Muscle of leg (tissue), 16 donors: Measurements from ENCODE around the gene BGLAP. TPM values are rescaled to one million over a fixed set of nuclear protein-coding genes. Genes with fewer than 3 reads are reported as not detected.

Experiments
- DNase-seq: peaks from one replicate; pipeline ENCODE4 v3.0.0; 2013
- H3K27ac ChIP-seq: one replicate; pipeline ENCODE4 v1.5.1; 2013; ENCODE audit warnings: mild to moderate bottlenecking, low read length, control low read depth
- H3K27me3 ChIP-seq: one replicate; pipeline ENCODE4 v1.6.1; 2013; ENCODE audit warnings: low read length; ENCODE audit not compliant: control insufficient read depth, insufficient read depth
- H3K36me3 ChIP-seq: one replicate; pipeline ENCODE4 v1.6.1; 2013; ENCODE audit warnings: low read length; ENCODE audit not compliant: control insufficient read depth, insufficient read depth
- H3K4me1 ChIP-seq: one replicate; pipeline ENCODE4 v1.6.1; 2013; ENCODE audit warnings: low read length; ENCODE audit not compliant: control insufficient read depth, insufficient read depth
- H3K4me3 ChIP-seq: one replicate; pipeline ENCODE4 v1.5.1; 2013; ENCODE audit warnings: low read length, control low read depth
- H3K9me3 ChIP-seq: replicated peaks from 2 replicates; pipeline ENCODE4 v1.6.1; 2013; ENCODE audit warnings: low read depth, low read length; ENCODE audit not compliant: control insufficient read depth
- WGBS: methylation state at CpG from one replicate; pipeline ENCODE4 v1.1.5; 2013; ENCODE audit warnings: missing lambda C conversion rate; ENCODE audit not compliant: insufficient coverage; 5-methylcytosine and 5-hydroxymethylcytosine counted together
- long read RNA-seq, 11 donors: transcript quantifications; one replicate each; lab custom pipeline, GENCODE V29; 2026
- polyA plus RNA-seq, 8 donors: library from polyadenylated mRNA; unstranded; fragments of 120-200 nt; gene quantifications; one replicate each; pipeline versions ENCODE4 v1.2.1 to v1.2.3, GENCODE V29; 2013; ENCODE audit warnings: inconsistent platforms in 1 of 8, low replicate concordance in 1 of 8; ENCODE audit not compliant: insufficient read length in 8 of 8, insufficient read depth in 1 of 8
- total RNA-seq: library from RNA; stranded (reverse); fragments of 120-200 nt; gene quantifications from one replicate; pipeline ENCODE4 v1.2.4, GENCODE V29; 2013

BGLAP gene
- total RNA-seq (1.2 TPM), polyA plus RNA-seq (1 to 10 TPM in 6 of 8 donors, under 1 TPM in 2; 0.55 to 3.5 (median 1.5) TPM)
- long read RNA-seq, donor 1, result 0 reads
- long read RNA-seq, donor 2, result 0 reads
- long read RNA-seq, donor 3, partial matches to known transcripts, result 0 of 1 reads
- long read RNA-seq, donor 3, other reads (novel, unspliced or antisense), result 0 of 1 reads
- long read RNA-seq, donor 4, result 0 reads
- long read RNA-seq, donor 5, result 0 reads
- long read RNA-seq, donor 6, result 0 reads
- long read RNA-seq, donor 7, result 0 reads
- long read RNA-seq, donor 8, result 0 reads
- long read RNA-seq, donor 9, result 0 reads
- long read RNA-seq, donor 10, partial matches to known transcripts, result 0 of 1 reads
- long read RNA-seq, donor 10, other reads (novel, unspliced or antisense), result 0 of 1 reads
- long read RNA-seq, donor 11, result 0 reads

GRCh38 chr1:156241926-156242325 lies at the start of gene BGLAP:
TSS of gene BGLAP (plus strand) at chr1:156242184. CDS start at chr1:156242232, 48 bp downstream.
- Histone ChIP-seq H3K36me3 (peaks cover 45% of the 10 kb centered on the region), H3K4me3 (no peak within 1 kb of the TSS), H3K27ac (no peak within 1 kb of the TSS), H3K4me1 (peaks cover 18% of the 10 kb centered on the region), H3K27me3 (peaks cover 29% of the 10 kb centered on the region), H3K9me3 (no peaks in the 10 kb centered on the region)
- no peak for DNase-seq
- 77% methylated on average over 9 of the region's 14 CpGs for WGBS

- no CpG with 5 or more reads among the region's 7 CpGs for WGBS
- Histone ChIP-seq H3K36me3 (peaks cover 15% of the 10 kb centered on the region), H3K4me1 (peaks cover 12% of the 10 kb centered on the region), H3K27ac (peak overlapping the region; percentile 93), H3K4me3 (peak overlapping the region; percentile 74), H3K9me3 (no peaks in the 10 kb centered on the region), H3K27me3 (no peaks in the 10 kb centered on the region)
- DNase-seq, result no peak
Measured at GRCh38 chr1:156193208-156193487, 48.8 kb upstream of the BGLAP start.

DNA sequence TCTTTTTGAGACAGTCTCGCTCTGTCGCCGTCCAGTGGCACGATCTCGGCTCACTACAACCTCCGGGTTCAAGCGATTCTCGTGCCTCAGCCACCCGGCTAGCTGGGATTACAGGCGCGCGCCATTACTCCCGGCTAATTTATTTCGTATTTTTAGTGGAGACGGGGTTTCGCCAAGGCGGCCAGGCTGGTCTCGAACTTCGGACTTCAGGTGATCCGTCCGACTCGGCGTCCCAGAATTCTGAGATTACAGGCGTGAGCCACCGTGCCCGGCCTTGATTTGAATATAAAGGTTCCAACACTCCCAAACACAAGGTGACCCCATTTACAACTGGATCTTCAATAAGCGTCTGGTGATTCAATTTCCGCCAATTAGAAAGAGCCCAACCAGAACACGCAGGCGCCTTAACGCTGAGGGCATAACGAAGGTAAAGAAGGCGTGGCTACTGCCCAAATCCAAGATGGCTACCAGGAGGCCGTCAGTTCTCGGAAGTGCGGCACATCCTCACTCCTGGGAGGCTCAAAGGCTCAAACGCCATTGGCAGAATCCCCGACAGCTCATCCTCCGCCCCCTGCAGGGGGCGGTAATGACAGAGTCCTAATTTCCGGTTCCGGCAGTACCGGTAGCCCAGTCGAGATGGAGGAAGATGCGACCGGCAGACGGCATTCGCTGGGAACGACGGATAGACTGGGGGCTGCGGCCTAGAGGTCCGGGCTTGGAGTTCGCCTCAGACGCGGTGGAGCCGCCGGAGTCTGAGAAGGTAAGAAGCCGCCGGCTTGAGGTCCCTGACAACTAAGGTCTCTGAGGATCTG lies 48.3 kb upstream of the BGLAP start, which contains the start of gene SLC25A44:
Gene SLC25A44, plus strand, starts transcription at position 617 of the 812 bp plus-strand sequence. CDS start 5,744 bp downstream, outside the sequence.
- H3K36me3 ChIP-seq, result peaks cover 15% of the 10 kb centered on the region
- under 1% methylated on average over 44 of the region's 59 CpGs for WGBS
- H3K27me3 ChIP-seq, result no peaks in the 10 kb centered on the region
- peak within 1 kb of the TSS; percentile 93 for H3K27ac ChIP-seq
- DNase-seq, result peak; percentile 100
- H3K4me3 ChIP-seq, result peak within 1 kb of the TSS; percentile 74
- peaks cover 12% of the 10 kb centered on the region for H3K4me1 ChIP-seq
- no peaks in the 10 kb centered on the region for H3K9me3 ChIP-seq

- 11% methylated on average over 14 of the region's 14 CpGs for WGBS
- Histone ChIP-seq H3K9me3 (no peaks in the 10 kb centered on the region), H3K4me1 (peaks cover 12% of the 10 kb centered on the region), H3K36me3 (peaks cover 19% of the 10 kb centered on the region), H3K27me3 (no peaks in the 10 kb centered on the region), H3K27ac (peak overlapping the region; percentile 59), H3K4me3 (peak overlapping the region; percentile 71)
- no peak for DNase-seq
Measured at GRCh38 chr1:156194300-156194652, 47.7 kb upstream of the BGLAP start.

DNA sequence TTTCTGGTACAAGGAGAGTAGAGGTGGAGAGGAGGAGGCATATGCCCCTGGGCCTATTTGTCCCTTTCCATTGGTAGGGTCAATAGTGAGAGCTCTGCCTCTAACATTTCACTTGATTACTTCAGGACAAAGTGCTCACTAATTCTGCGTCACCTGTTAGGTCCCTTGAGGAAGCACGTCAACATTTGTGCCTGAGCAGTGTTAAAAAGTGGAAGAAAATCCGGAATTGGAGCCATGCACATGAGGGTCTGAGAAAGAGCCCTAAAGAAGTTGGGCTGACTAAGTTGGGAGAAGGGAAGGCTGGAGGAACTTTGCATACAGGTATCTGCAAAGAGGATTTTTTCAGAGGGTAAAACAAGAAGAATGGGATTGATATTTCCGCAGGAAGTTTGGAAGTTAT lies 46.1 kb upstream of the BGLAP start:
- WGBS, result 71% methylated on average over 4 of the region's 4 CpGs
- Histone ChIP-seq H3K27me3 (no peaks in the 10 kb centered on the region), H3K36me3 (peaks cover 32% of the 10 kb centered on the region), H3K9me3 (no peaks in the 10 kb centered on the region), H3K4me1 (peaks cover 12% of the 10 kb centered on the region), H3K4me3 (no peak overlapping the region), H3K27ac (no peak overlapping the region)
- no peak for DNase-seq

GRCh38 chr1:156196445-156196844 lies 45.5 kb upstream of the BGLAP start:
- peaks cover 12% of the 10 kb centered on the region for H3K4me1 ChIP-seq
- H3K27me3 ChIP-seq, result no peaks in the 10 kb centered on the region
- H3K9me3 ChIP-seq, result no peaks in the 10 kb centered on the region
- no peak for DNase-seq
- WGBS, result 83% methylated on average over 2 of the region's 2 CpGs
- H3K4me3 ChIP-seq, result no peak overlapping the region
- peaks cover 32% of the 10 kb centered on the region for H3K36me3 ChIP-seq
- no peak overlapping the region for H3K27ac ChIP-seq

DNA sequence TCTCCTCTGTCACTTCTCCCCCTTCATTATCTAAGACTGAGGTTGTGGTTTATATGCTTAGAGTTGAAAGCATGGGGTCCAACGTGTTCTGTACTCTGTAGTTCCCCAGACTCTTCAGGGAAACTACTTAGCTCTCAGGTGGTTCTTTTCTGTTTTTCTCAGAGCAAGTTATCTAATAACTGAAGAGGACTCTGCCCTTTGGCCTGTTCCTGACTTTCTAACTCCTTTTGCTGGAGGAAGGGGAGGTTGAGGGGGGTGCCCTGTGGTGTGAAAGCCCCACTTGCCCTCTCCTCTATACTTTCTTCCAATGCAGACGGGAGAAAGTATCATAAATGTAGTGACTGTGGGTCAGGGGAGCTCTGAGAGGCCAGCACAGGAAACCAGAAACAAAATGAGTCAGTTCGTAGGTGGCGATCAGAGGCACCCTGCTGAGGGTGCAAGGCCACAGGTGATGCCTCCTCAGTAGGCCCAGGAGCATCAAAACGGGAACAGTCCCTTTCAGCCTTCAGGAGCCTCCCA lies 43.1 kb upstream of the BGLAP start:
- H3K4me3 ChIP-seq, result no peak overlapping the region
- H3K27me3 ChIP-seq, result no peaks in the 10 kb centered on the region
- no peak overlapping the region for H3K27ac ChIP-seq
- H3K9me3 ChIP-seq, result no peaks in the 10 kb centered on the region
- peaks cover 7% of the 10 kb centered on the region for H3K4me1 ChIP-seq
- H3K36me3 ChIP-seq, result peaks cover 42% of the 10 kb centered on the region
- no peak for DNase-seq
- 92% methylated on average over 4 of the region's 5 CpGs for WGBS

- Histone ChIP-seq H3K36me3 (peaks cover 42% of the 10 kb centered on the region), H3K9me3 (no peaks in the 10 kb centered on the region), H3K4me1 (no peaks in the 10 kb centered on the region), H3K27me3 (no peaks in the 10 kb centered on the region), H3K4me3 (no peak overlapping the region), H3K27ac (no peak overlapping the region)
- DNase-seq, result no peak
- 88% methylated on average over 4 of the region's 8 CpGs for WGBS
Measured at GRCh38 chr1:156200044-156200443, 41.9 kb upstream of the BGLAP start.

DNA sequence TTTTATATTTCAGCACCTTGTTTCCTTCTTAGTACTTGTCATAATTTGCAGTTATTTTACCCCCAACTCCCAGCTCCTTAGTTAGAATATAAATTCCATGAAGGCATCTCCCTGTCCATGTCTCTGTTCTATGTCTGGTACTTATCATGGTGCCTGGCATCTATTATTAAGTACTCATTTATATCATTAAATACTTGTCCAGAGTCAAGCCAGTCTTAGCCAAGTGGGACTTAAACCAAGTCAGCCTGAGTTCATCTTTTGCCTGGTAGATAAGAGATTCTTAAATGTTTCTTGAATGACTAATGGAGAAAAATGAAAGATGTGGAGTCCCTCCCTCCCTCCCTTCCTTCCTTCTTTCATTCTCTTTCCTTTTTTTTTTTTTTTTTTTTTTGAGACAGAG lies 38.7 kb upstream of the BGLAP start:
- Histone ChIP-seq H3K27me3 (no peaks in the 10 kb centered on the region), H3K27ac (no peak overlapping the region), H3K4me1 (no peaks in the 10 kb centered on the region), H3K36me3 (peaks cover 37% of the 10 kb centered on the region), H3K4me3 (no peak overlapping the region), H3K9me3 (no peaks in the 10 kb centered on the region)
- DNase-seq, result no peak

DNA sequence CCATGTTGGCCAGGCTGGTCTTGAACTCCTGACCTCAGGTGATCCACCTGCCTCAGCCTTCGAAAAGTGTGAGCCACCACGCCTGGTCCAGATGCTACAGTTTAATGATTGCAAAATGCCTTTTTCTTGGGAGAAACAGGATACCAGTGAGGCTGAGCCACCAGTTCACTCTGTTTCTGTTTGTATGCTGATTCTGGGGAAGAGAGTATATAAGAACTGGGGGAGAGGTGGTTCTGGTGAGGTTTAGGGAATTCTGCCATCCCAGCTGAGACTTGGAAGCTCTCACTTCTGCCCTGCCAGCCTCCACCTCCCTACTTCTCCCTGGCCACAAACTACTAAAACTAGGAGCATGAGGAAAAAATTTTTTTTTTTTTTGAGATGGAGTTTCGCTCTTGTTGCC lies 37.3 kb upstream of the BGLAP start:
- 100% methylated on average over 1 of the region's 3 CpGs for WGBS
- Histone ChIP-seq H3K4me3 (no peak overlapping the region), H3K4me1 (no peaks in the 10 kb centered on the region), H3K36me3 (peaks cover 39% of the 10 kb centered on the region), H3K27ac (no peak overlapping the region), H3K27me3 (no peaks in the 10 kb centered on the region), H3K9me3 (no peaks in the 10 kb centered on the region)
- DNase-seq, result no peak
